B cell (primary cell): ENCODE results near the gene ST6GALNAC3. TPM values are rescaled to one million over a fixed set of nuclear protein-coding genes. Genes with fewer than 3 reads are reported as not detected.

ENCODE experiments used
- ATAC-seq: fragments of 200-7000 bp; cut with Tn5 transposase; one replicate; pipeline ENCODE4 v1.10.0; 2021; ENCODE audit warnings: low read depth, mild to moderate bottlenecking, moderate number of reproducible peaks, moderate library complexity
- CTCF ChIA-PET: fragments of 350-600 bp; sonication (Branson Sonifier 250); formaldehyde crosslinking; loops from one replicate; lab custom pipeline; 2021; ENCODE audit warnings: antibody characterized with exemption, inconsistent platforms; lab: Charles Lee
- POLR2A ChIA-PET: fragments of 350-600 bp; sonication (Branson Sonifier 250); formaldehyde crosslinking; loops from one replicate; lab custom pipeline; 2021; ENCODE audit warnings: antibody characterized with exemption; lab: Charles Lee
- DNase-seq: peaks from one replicate; pipeline ENCODE4 v3.0.0; 2013
- H2AFZ ChIP-seq: 2 replicates; pipeline ENCODE4 v1.6.1; 2012; ENCODE audit warnings: mild to moderate bottlenecking, low read depth, low read length; ENCODE audit not compliant: insufficient read depth, poor library complexity, severe bottlenecking
- H3K27ac ChIP-seq, 2 donors: 1 replicate in 1 of 2; 2 replicates in 1 of 2; pipeline ENCODE4 v1.5.1; 2012 to 2013; ENCODE audit warnings: low read length in 2 of 2, mild to moderate bottlenecking in 2 of 2, moderate library complexity in 1 of 2
- H3K27me3 ChIP-seq, 4 experiments: fragments of 200-600 bp in 1 of 4; sonication (generic) in 1 of 4; replicated peaks in 1 of 4; 1 replicate in 2 of 4; 2 replicates in 2 of 4; pipeline versions ENCODE4 v1.6.1 to v1.7.0; 2013 to 2016; ENCODE audit warnings: low read length in 3 of 4, mild to moderate bottlenecking in 2 of 4, mixed read lengths in 1 of 4, moderate library complexity in 1 of 4; ENCODE audit not compliant: insufficient read depth in 4 of 4, control insufficient read depth in 3 of 4; ENCODE audit errors: control extremely low read depth in 1 of 4
- H3K36me3 ChIP-seq, 2 experiments: replicated peaks in 1 of 2; 1 replicate in 1 of 2; 2 replicates in 1 of 2; pipeline versions ENCODE4 v1.6.1 to v1.7.1; 2013; ENCODE audit warnings: low read length in 1 of 2; ENCODE audit not compliant: insufficient read depth in 2 of 2, control insufficient read depth in 1 of 2; ENCODE audit errors: control extremely low read depth in 1 of 2, extremely low read depth in 1 of 2
- H3K4me1 ChIP-seq, 2 donors: fragments of 200-600 bp in 1 of 2; sonication (generic) in 1 of 2; 1 replicate in 1 of 2; 2 replicates in 1 of 2; pipeline versions ENCODE4 v1.5.1 to v1.6.1; 2013 to 2017; ENCODE audit warnings: low read length in 2 of 2; ENCODE audit not compliant: control insufficient read depth in 2 of 2, insufficient read depth in 2 of 2
- H3K4me2 ChIP-seq: replicated peaks from 2 replicates; pipeline ENCODE3; 2012; ENCODE audit warnings: mild to moderate bottlenecking, low read depth, low read length; ENCODE audit not compliant: poor library complexity, severe bottlenecking
- H3K4me3 ChIP-seq, 5 experiments: fragments of 200-600 bp in 1 of 5; sonication (generic) in 1 of 5; 1 replicate in 3 of 5; 2 replicates in 2 of 5; pipeline versions ENCODE4 v1.5.1 to v1.7.0; 2011 to 2016; ENCODE audit warnings: low read length in 4 of 5, mild to moderate bottlenecking in 4 of 5, low read depth in 2 of 5, control low read depth in 1 of 5, moderate library complexity in 1 of 5; ENCODE audit not compliant: insufficient read depth in 1 of 5; ENCODE audit errors: control extremely low read depth in 1 of 5, extremely low read depth in 1 of 5
- H3K79me2 ChIP-seq: fragments of 200-600 bp; sonication (generic); one replicate; pipeline ENCODE4 v1.6.0; 2016; ENCODE audit warnings: low read length; ENCODE audit not compliant: control insufficient read depth, insufficient read depth
- H3K9ac ChIP-seq: fragments of 200-600 bp; sonication (generic); 2 replicates; pipeline ENCODE4 v1.6.1; 2017; ENCODE audit warnings: mild to moderate bottlenecking, low read length, moderate library complexity
- H3K9me3 ChIP-seq, 3 donors: one replicate each; pipeline versions ENCODE4 v1.6.1 to v1.7.1; 2013; ENCODE audit warnings: low read length in 2 of 3; ENCODE audit not compliant: control insufficient read depth in 2 of 3, insufficient read depth in 1 of 3; ENCODE audit errors: control extremely low read depth in 1 of 3
- H4K20me1 ChIP-seq: 2 replicates; pipeline ENCODE4 v1.6.0; 2012; ENCODE audit warnings: mild to moderate bottlenecking, low read length; ENCODE audit not compliant: insufficient read depth, control insufficient read depth, poor library complexity, severe bottlenecking
- H3K27ac Mint-ChIP-seq: one replicate; pipeline ENCODE4 v1.8.0; 2021; ENCODE audit warnings: mixed read lengths
- H3K27me3 Mint-ChIP-seq: one replicate; pipeline ENCODE4 v1.8.0; 2021; ENCODE audit warnings: mixed read lengths
- H3K4me1 Mint-ChIP-seq: one replicate; pipeline ENCODE4 v1.8.0; 2021; ENCODE audit warnings: mixed read lengths
- H3K4me3 Mint-ChIP-seq: one replicate; pipeline ENCODE4 v1.8.0; 2021; ENCODE audit warnings: mixed read lengths
- H3K9me3 Mint-ChIP-seq: one replicate; pipeline ENCODE4 v1.8.0; 2022; ENCODE audit warnings: mixed read lengths; ENCODE audit not compliant: insufficient read depth
- CTCF ChIP-seq: fragments of 200-600 bp; IDR thresholded peaks from one replicate; pipeline ENCODE4 v1.8.0; 2022; ENCODE audit warnings: antibody characterized with exemption, mild to moderate bottlenecking
- EZH2 ChIP-seq: IDR thresholded peaks from 2 replicates; pipeline ENCODE4 v1.6.1; 2012; ENCODE audit warnings: borderline replicate concordance, low read depth, mild to moderate bottlenecking, moderate library complexity, low read length; ENCODE audit not compliant: insufficient read depth, poor library complexity, severe bottlenecking
- WGBS: methylation state at CpG from one replicate; pipeline ENCODE4 v1.1.5; 2013; ENCODE audit warnings: missing lambda C conversion rate; ENCODE audit not compliant: insufficient coverage; 5-methylcytosine and 5-hydroxymethylcytosine counted together
- intact Hi-C: fragments of 100-400 bp; cut with micrococcal nuclease; formaldehyde crosslinking; loops from one replicate; pipeline ENCODE4 v1.10.0; 2022
- polyA plus RNA-seq: library from polyadenylated mRNA; depleted of rRNA; stranded (reverse); fragments of >200 nt; gene quantifications from 2 replicates; pipeline ENCODE4 v1.2.3, GENCODE V29; 2012
- total RNA-seq, 2 donors: library from RNA; stranded (reverse); fragments of 120-200 nt in 1 of 2; gene quantifications; 1 replicate in 1 of 2; 2 replicates in 1 of 2; pipeline versions ENCODE4 v1.2.3 to v1.2.4, GENCODE V29; 2013 to 2022

The ST6GALNAC3 gene
- total and polyA plus RNA-seq, 2 donors (not counting 1 experiment from before 2014, with no cell fraction given): 3.0 to 17.3 TPM

GRCh38 chr1:76291191-76291590, 216.6 kb downstream of the ST6GALNAC3 start:
- Mint-ChIP-seq H3K4me3 (no peak overlapping the region), H3K27ac (no peak overlapping the region)

GRCh38 chr1:76291737-76292136, 217.2 kb downstream of the ST6GALNAC3 start:
- ChIA-PET POLR2A (no interaction called here), CTCF (no interaction called here)
- Histone ChIP-seq H3K36me3 (no peaks in the 10 kb centered on the region), H2AFZ (no peak overlapping the region), H4K20me1 (no peaks in the 10 kb centered on the region), H3K27ac (no peak overlapping the region), H3K4me2 (peak overlapping the region; percentile 38), H3K9ac (no peak overlapping the region), H3K9me3 (no peaks in the 10 kb centered on the region), H3K79me2 (no peaks in the 10 kb centered on the region), H3K27me3 (no peaks in the 10 kb centered on the region), H3K4me3 (no peak overlapping the region), H3K4me1 (peaks cover 10 to 52% of the 10 kb centered on the region in 2 donors)
- no CpG with 5 or more reads among the region's 1 CpG for WGBS
- Mint-ChIP-seq H3K27ac (no peak overlapping the region), H3K9me3 (no peaks in the 10 kb centered on the region), H3K4me3 (no peak overlapping the region), H3K4me1 (peaks cover 51% of the 10 kb centered on the region), H3K27me3 (no peaks in the 10 kb centered on the region)
- intact Hi-C loops: no loop called here
- ATAC-seq: no peak
- DNase-seq: no peak
- no peak for TF ChIP-seq CTCF

More at GRCh38 chr1:76291191-76291590, 216.6 kb downstream of the ST6GALNAC3 start:
- CTCF ChIA-PET: no interaction called here
- WGBS: 99% methylated on average over 11 of the region's 13 CpGs
- Histone ChIP-seq H4K20me1 (no peaks in the 10 kb centered on the region), H3K9me3 (no peaks in the 10 kb centered on the region), H3K4me1 (peaks cover 10 to 53% of the 10 kb centered on the region in 2 donors), H3K36me3 (no peaks in the 10 kb centered on the region), H3K79me2 (no peaks in the 10 kb centered on the region), H3K27ac (no peak overlapping the region), H3K4me2 (peak overlapping the region; percentile 23), H3K9ac (no peak overlapping the region), H3K27me3 (no peaks in the 10 kb centered on the region), H2AFZ (no peak overlapping the region), H3K4me3 (no peak overlapping the region)
- intact Hi-C loops: no loop called here
- TF ChIP-seq EZH2 (no peak), CTCF (no peak)
- H3K9me3 Mint-ChIP-seq: no peaks in the 10 kb centered on the region
- H3K4me1 Mint-ChIP-seq: peaks cover 51% of the 10 kb centered on the region
- no peaks in the 10 kb centered on the region for H3K27me3 Mint-ChIP-seq
- no peak for ATAC-seq
- POLR2A ChIA-PET: no interaction called here
- DNase-seq: no peak
